Tibial artery (tissue), 4 donors: Measurements from ENCODE around the gene EYS.

ENCODE experiments used
- DNase-seq, 2 donors: peaks; one replicate each; pipeline ENCODE4 v3.0.0-alpha.2; 2019
- H3K27ac ChIP-seq, 2 donors: fragments of 200-600 bp; sonication (generic) in 1 of 2; 1 replicate in 1 of 2; 2 replicates in 1 of 2; pipeline ENCODE4 v1.5.1; 2018 to 2019; ENCODE audit warnings: mild to moderate bottlenecking in 1 of 2
- H3K27me3 ChIP-seq, 2 donors: fragments of 200-600 bp; sonication (generic) in 1 of 2; one replicate each; pipeline versions ENCODE4 v1.5.1 to v1.6.0; 2016 to 2019
- H3K36me3 ChIP-seq, 3 donors: fragments of 200-600 bp; sonication (generic) in 2 of 3; one replicate each; pipeline ENCODE4 v1.5.1; 2016 to 2019; ENCODE audit warnings: mild to moderate bottlenecking in 2 of 3
- H3K4me1 ChIP-seq, 4 donors: fragments of 200-600 bp; sonication (generic) in 2 of 4; 1 replicate in 3 of 4; 2 replicates in 1 of 4; pipeline ENCODE4 v1.5.1; 2016 to 2019
- H3K4me3 ChIP-seq, 2 donors: fragments of 200-600 bp; sonication (generic) in 1 of 2; 1 replicate in 1 of 2; 2 replicates in 1 of 2; pipeline ENCODE4 v1.5.1; 2018 to 2019; ENCODE audit warnings: mild to moderate bottlenecking in 2 of 2
- H3K9me3 ChIP-seq, 3 donors: fragments of 200-600 bp; sonication (generic) in 1 of 3; one replicate each; pipeline ENCODE4 v1.5.1; 2016 to 2019
- intact Hi-C: fragments of 100-400 bp; cut with DNase I; formaldehyde crosslinking; loops from one replicate; pipeline ENCODE4 v1.15.0; 2023; ENCODE audit warnings: low total_unique reads
- TF ChIP-seq, protein P1 (sequence below), 2 experiments: fragments of 200-600 bp in 1 of 2; fragments of 450-650 bp in 1 of 2; IDR thresholded peaks; one replicate each; pipeline ENCODE4 v1.5.1; 2017 to 2019; ENCODE audit warnings: antibody characterized with exemption in 2 of 2, mild to moderate bottlenecking in 1 of 2, moderate library complexity in 1 of 2

Gene EYS

DNA sequence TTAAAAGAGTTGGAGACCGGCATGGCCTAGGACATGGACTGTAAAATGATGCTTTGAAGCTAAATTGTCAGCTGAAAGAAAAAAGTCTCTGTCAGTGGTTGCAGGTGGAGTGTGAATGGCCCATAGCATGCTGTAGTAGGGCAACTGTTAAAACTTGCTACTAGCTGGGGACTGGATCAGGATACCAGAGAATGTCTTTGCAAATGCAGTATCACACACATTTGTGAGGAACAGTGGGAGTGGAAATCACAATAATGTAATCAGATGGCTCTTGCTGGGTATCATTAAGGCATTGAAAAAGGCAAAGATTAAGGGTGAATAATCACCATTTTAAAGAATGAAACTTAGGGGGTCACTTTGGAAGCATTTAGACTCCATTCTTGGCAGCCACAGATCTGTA lies 737.9 kb downstream of the EYS start:
- TF ChIP-seq, protein P1, sequence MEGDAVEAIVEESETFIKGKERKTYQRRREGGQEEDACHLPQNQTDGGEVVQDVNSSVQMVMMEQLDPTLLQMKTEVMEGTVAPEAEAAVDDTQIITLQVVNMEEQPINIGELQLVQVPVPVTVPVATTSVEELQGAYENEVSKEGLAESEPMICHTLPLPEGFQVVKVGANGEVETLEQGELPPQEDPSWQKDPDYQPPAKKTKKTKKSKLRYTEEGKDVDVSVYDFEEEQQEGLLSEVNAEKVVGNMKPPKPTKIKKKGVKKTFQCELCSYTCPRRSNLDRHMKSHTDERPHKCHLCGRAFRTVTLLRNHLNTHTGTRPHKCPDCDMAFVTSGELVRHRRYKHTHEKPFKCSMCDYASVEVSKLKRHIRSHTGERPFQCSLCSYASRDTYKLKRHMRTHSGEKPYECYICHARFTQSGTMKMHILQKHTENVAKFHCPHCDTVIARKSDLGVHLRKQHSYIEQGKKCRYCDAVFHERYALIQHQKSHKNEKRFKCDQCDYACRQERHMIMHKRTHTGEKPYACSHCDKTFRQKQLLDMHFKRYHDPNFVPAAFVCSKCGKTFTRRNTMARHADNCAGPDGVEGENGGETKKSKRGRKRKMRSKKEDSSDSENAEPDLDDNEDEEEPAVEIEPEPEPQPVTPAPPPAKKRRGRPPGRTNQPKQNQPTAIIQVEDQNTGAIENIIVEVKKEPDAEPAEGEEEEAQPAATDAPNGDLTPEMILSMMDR (IDR thresholded peaks at IDR 0.05), result no peak
- no peaks in the 10 kb centered on the region for H3K4me1 ChIP-seq
- no peak overlapping the region for H3K27ac ChIP-seq
- no peaks in the 10 kb centered on the region for H3K9me3 ChIP-seq
- H3K4me3 ChIP-seq, result no peak overlapping the region
- intact Hi-C loops, result no loop called here
- H3K36me3 ChIP-seq, result no peaks in the 10 kb centered on the region
- DNase-seq, result no peak
- no peaks in the 10 kb centered on the region for H3K27me3 ChIP-seq

- no peak for DNase-seq
- Histone ChIP-seq H3K27me3 (no peaks in the 10 kb centered on the region), H3K36me3 (no peaks in the 10 kb centered on the region), H3K4me3 (no peak overlapping the region), H3K4me1 (no peaks in the 10 kb centered on the region), H3K9me3 (no peaks in the 10 kb centered on the region), H3K27ac (no peak overlapping the region)
- TF ChIP-seq, protein P1 (IDR thresholded peaks at IDR 0.05), result no peak
- intact Hi-C loops, result no loop called here
Measured at GRCh38 chr6:64955435-64955848, 751.6 kb downstream of the EYS start.

DNA sequence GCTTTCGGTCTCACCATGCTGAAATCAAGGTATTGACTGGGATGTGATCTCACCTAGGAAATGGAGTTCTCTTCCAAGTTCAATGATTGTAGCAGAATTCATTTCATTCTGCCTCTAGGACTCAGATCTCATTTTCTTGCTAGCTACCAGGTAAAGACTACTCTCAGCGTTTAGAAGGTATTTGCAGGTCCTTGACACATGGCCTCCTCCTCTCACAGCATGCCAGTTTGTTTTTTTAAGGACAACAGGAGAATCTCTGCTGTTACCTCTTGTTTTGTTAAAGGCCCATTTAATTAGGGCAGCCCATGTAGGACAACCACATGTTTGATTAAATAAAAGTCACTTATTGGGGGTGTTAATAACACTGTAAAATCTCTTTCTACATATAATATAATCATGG lies 757.8 kb downstream of the EYS start:
- Histone ChIP-seq H3K4me1 (no peaks in the 10 kb centered on the region), H3K4me3 (no peak overlapping the region), H3K27me3 (no peaks in the 10 kb centered on the region), H3K9me3 (no peaks in the 10 kb centered on the region), H3K36me3 (no peaks in the 10 kb centered on the region), H3K27ac (no peak overlapping the region)
- no peak for DNase-seq
- intact Hi-C loops, result no loop called here
- TF ChIP-seq, protein P1 (IDR thresholded peaks at IDR 0.05), result no peak

DNA sequence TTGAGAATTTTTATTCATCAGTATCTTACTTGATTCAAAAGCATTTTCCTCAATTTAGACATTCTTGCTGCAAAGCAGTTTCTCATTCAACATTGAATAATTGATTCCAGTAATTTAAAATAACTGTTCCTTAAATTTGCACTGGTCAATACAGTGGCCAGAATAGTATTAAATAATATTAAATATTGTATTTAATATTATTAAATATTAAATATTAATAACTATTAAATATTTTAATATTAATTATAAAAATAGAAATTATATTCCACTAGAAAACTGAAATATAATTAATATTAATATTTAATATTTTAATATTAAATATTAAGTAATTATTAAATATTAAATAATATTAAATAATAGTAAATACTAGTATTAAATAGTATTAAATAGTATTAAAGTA lies 758.8 kb downstream of the EYS start:
- TF ChIP-seq, protein P1 (IDR thresholded peaks at IDR 0.05), result no peak
- Histone ChIP-seq H3K27ac (no peak overlapping the region), H3K9me3 (no peaks in the 10 kb centered on the region), H3K4me3 (no peak overlapping the region), H3K4me1 (no peaks in the 10 kb centered on the region), H3K27me3 (no peaks in the 10 kb centered on the region), H3K36me3 (no peaks in the 10 kb centered on the region)
- DNase-seq, result no peak
- intact Hi-C loops, result no loop called here

DNA sequence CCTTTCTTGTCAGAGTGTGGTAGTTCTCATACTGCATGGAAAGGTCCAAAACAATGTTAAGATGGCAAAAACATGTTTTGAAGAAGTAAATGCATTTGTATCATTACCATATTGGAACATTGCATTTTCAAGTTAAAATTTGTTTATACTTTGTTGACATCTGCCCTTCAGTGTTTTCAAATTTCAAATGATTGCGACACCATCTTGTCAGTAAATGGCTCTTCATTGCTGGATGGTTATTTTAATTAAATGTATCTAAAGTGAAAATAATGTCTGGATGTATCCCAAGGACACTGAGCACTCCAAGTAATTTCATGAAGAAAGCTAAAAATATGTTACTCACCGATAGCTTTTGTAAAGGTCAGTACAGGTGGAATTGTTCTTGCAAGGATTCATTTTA lies 761.6 kb downstream of the EYS start:
- DNase-seq, result no peak
- Histone ChIP-seq H3K9me3 (no peaks in the 10 kb centered on the region), H3K36me3 (no peaks in the 10 kb centered on the region), H3K4me1 (no peaks in the 10 kb centered on the region), H3K4me3 (no peak overlapping the region), H3K27me3 (no peaks in the 10 kb centered on the region), H3K27ac (no peak overlapping the region)
- intact Hi-C loops, result no loop called here
- TF ChIP-seq, protein P1 (IDR thresholded peaks at IDR 0.05), result no peak

DNA sequence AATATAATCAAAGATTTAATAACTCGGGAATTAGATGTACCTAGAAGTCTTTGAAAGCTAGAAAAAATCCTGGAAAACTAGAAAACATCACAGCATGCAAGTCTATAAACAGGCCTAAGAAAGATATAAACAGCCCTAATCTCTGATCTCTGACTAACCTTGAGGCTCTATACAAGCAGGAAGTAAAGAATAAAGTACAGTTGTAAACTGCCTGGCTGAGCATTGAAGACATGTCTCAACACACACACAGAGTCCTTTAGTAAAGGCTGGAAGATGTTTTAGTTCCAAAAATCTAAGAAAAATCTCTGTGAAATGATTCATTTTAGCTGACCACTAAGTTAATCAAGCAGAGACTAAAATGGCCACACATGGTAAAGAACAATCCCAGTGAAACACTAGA lies 774.5 kb downstream of the EYS start:
- intact Hi-C loops, result no loop called here
- H3K27ac ChIP-seq, result no peak overlapping the region
- no peaks in the 10 kb centered on the region for H3K36me3 ChIP-seq
- DNase-seq, result no peak
- H3K4me3 ChIP-seq, result no peak overlapping the region
- no peaks in the 10 kb centered on the region for H3K9me3 ChIP-seq
- TF ChIP-seq, protein P1 (IDR thresholded peaks at IDR 0.05), result no peak
- H3K4me1 ChIP-seq, result no peaks in the 10 kb centered on the region
- H3K27me3 ChIP-seq, result no peaks in the 10 kb centered on the region
